CD4-positive, alpha-beta T cell treated with Interferon alpha-2 for 1 hour (primary cell): Measurements from ENCODE around the gene PLEKHA3.
"Not testable (repeated sequence)": the region's sequence is repeated elsewhere in the genome, so short reads cannot be mapped to it uniquely, and the experiment has no call there.

Experiments
- DNase-seq, 2 donors: peaks; one replicate each; pipeline ENCODE4 v3.0.0-alpha.2; 2020 to 2022

The PLEKHA3 gene

GRCh38 chr2:178525460-178525859 lies 45.2 kb downstream of the PLEKHA3 start:
- not testable (repeated sequence) for DNase-seq

- no peak for DNase-seq
Observed at GRCh38 chr2:178526256-178526655, 46.0 kb downstream of the PLEKHA3 start.

GRCh38 chr2:178527592-178527991 lies 47.3 kb downstream of the PLEKHA3 start:
- DNase-seq: no peak

- no peak for DNase-seq
Observed at GRCh38 chr2:178528647-178529046, 48.4 kb downstream of the PLEKHA3 start.

- no peak for DNase-seq
Observed at GRCh38 chr2:178529194-178529593, 48.9 kb downstream of the PLEKHA3 start.

- no peak for DNase-seq
Observed at GRCh38 chr2:178530131-178530530, 49.9 kb downstream of the PLEKHA3 start.

- peak; percentile 13 to 49 for DNase-seq
Observed at GRCh38 chr2:178530625-178531142, 50.4 kb downstream of the PLEKHA3 start.

- DNase-seq: no peak
Observed at GRCh38 chr2:178531168-178531567, 50.9 kb downstream of the PLEKHA3 start.

GRCh38 chr2:178536037-178536436 lies 55.8 kb downstream of the PLEKHA3 start:
- DNase-seq: no peak

- DNase-seq: no peak
Observed at GRCh38 chr2:178542161-178542560, 61.9 kb downstream of the PLEKHA3 start.

- DNase-seq: no peak
Observed at GRCh38 chr2:178542569-178542968, 62.3 kb downstream of the PLEKHA3 start.

- DNase-seq: no peak
Observed at GRCh38 chr2:178550352-178550751, 70.1 kb downstream of the PLEKHA3 start.

- DNase-seq: no peak
Observed at GRCh38 chr2:178553047-178553446, 72.8 kb downstream of the PLEKHA3 start.
